Ascending aorta (tissue), 2 donors: Measurements from ENCODE around the gene TMEM132A. TPM values are rescaled to one million over a fixed set of nuclear protein-coding genes. Genes with fewer than 3 reads are reported as not detected.

Experiments used
- DNase-seq, 2 donors: peaks; one replicate each; pipeline ENCODE4 v3.0.0-alpha.2; 2019; ENCODE audit warnings: low spot score in 2 of 2
- H3K27ac ChIP-seq, 2 donors: fragments of 200-600 bp; sonication (generic); one replicate each; pipeline ENCODE4 v1.5.1; 2016 to 2017; ENCODE audit warnings: mild to moderate bottlenecking in 1 of 2
- H3K27me3 ChIP-seq: fragments of 200-600 bp; sonication (generic); one replicate; pipeline ENCODE4 v1.5.1; 2017
- H3K36me3 ChIP-seq, 2 donors: fragments of 200-600 bp; sonication (generic); one replicate each; pipeline ENCODE4 v1.5.1; 2016
- H3K4me1 ChIP-seq, 2 donors: fragments of 200-600 bp; sonication (generic); one replicate each; pipeline ENCODE4 v1.5.1; 2016 to 2017; ENCODE audit warnings: mild to moderate bottlenecking in 1 of 2
- H3K4me3 ChIP-seq, 2 donors: fragments of 200-600 bp; sonication (generic); one replicate each; pipeline ENCODE4 v1.5.1; 2016 to 2017; ENCODE audit warnings: mild to moderate bottlenecking in 1 of 2
- H3K9me3 ChIP-seq, 2 donors: fragments of 200-600 bp; sonication (generic); one replicate each; pipeline ENCODE4 v1.5.1; 2016
- CTCF ChIP-seq, 3 experiments: fragments of 200-600 bp in 2 of 3; fragments of 450-650 bp in 1 of 3; sonication (generic) in 2 of 3; IDR thresholded peaks; one replicate each; pipeline ENCODE4 v1.5.1; 2016 to 2019; ENCODE audit warnings: antibody characterized with exemption in 3 of 3, mild to moderate bottlenecking in 1 of 3, moderate library complexity in 1 of 3
- intact Hi-C: fragments of 100-400 bp; cut with DNase I; formaldehyde crosslinking; loops from one replicate; pipeline ENCODE4 v1.15.1; 2023
- total RNA-seq: library from RNA; depleted of rRNA; stranded (reverse); fragments of >200 nt; gene quantifications from one replicate; pipeline ENCODE4 v1.1.0, GENCODE V29; 2016

The TMEM132A gene
- total RNA-seq, 1 donor from 2014 or later, result 18.9 TPM

- no peak for DNase-seq
- TF ChIP-seq CTCF (IDR thresholded peaks at IDR 0.05), result no peak
- intact Hi-C loops, result no loop called here
- Histone ChIP-seq H3K4me1 (no peaks in the 10 kb centered on the region), H3K36me3 (peaks cover 36 to 54% of the 10 kb centered on the region in 2 donors), H3K27ac (no peak overlapping the region), H3K27me3 (no peaks in the 10 kb centered on the region), H3K4me3 (no peak overlapping the region), H3K9me3 (no peaks in the 10 kb centered on the region)
These were observed 15.0 kb downstream of the TMEM132A start for GRCh38 chr11:60939301-60939700.

- Histone ChIP-seq H3K4me3 (no peak overlapping the region), H3K27me3 (no peaks in the 10 kb centered on the region), H3K9me3 (no peaks in the 10 kb centered on the region), H3K4me1 (no peaks in the 10 kb centered on the region), H3K36me3 (peaks cover 36 to 57% of the 10 kb centered on the region in 2 donors), H3K27ac (no peak overlapping the region)
- TF ChIP-seq CTCF (IDR thresholded peaks at IDR 0.05), result no peak
- no peak for DNase-seq
- intact Hi-C loops, result no loop called here
These were observed 15.6 kb downstream of the TMEM132A start for GRCh38 chr11:60939855-60940254.

- H3K4me3 ChIP-seq, result no peak overlapping the region
- no peaks in the 10 kb centered on the region for H3K9me3 ChIP-seq
- no peak overlapping the region for H3K27ac ChIP-seq
- TF ChIP-seq CTCF (IDR thresholded peaks at IDR 0.05), result no peak
- no peaks in the 10 kb centered on the region for H3K4me1 ChIP-seq
- H3K36me3 ChIP-seq, result peaks cover 36 to 71% of the 10 kb centered on the region in 2 donors
- intact Hi-C loops, result no loop called here
- H3K27me3 ChIP-seq, result no peaks in the 10 kb centered on the region
- no peak for DNase-seq
These were observed 17.3 kb downstream of the TMEM132A start for GRCh38 chr11:60941371-60942119.

- no peak for DNase-seq
- Histone ChIP-seq H3K9me3 (no peaks in the 10 kb centered on the region), H3K4me1 (no peaks in the 10 kb centered on the region), H3K4me3 (no peak overlapping the region), H3K27me3 (no peaks in the 10 kb centered on the region), H3K27ac (no peak overlapping the region), H3K36me3 (peaks cover 36 to 71% of the 10 kb centered on the region in 2 donors)
- intact Hi-C loops, result no loop called here
- no peak for TF ChIP-seq CTCF (IDR thresholded peaks at IDR 0.05)
These were observed 18.0 kb downstream of the TMEM132A start for GRCh38 chr11:60942219-60942618.

- no peaks in the 10 kb centered on the region for H3K4me1 ChIP-seq
- no peaks in the 10 kb centered on the region for H3K27me3 ChIP-seq
- no peaks in the 10 kb centered on the region for H3K9me3 ChIP-seq
- no peak overlapping the region for H3K27ac ChIP-seq
- intact Hi-C loops, result no loop called here
- peaks cover 36 to 65% of the 10 kb centered on the region in 2 donors for H3K36me3 ChIP-seq
- no peak overlapping the region for H3K4me3 ChIP-seq
- DNase-seq, result no peak
- TF ChIP-seq CTCF (IDR thresholded peaks at IDR 0.05), result no peak
These were observed 18.8 kb downstream of the TMEM132A start for GRCh38 chr11:60942970-60943565.
